ENCODE measurements around the gene IL3RA.
"Not testable (repeated sequence)": the region's sequence is repeated elsewhere in the genome, so short reads cannot be mapped to it uniquely, and the experiment has no call there.

The IL3RA gene

DNA sequence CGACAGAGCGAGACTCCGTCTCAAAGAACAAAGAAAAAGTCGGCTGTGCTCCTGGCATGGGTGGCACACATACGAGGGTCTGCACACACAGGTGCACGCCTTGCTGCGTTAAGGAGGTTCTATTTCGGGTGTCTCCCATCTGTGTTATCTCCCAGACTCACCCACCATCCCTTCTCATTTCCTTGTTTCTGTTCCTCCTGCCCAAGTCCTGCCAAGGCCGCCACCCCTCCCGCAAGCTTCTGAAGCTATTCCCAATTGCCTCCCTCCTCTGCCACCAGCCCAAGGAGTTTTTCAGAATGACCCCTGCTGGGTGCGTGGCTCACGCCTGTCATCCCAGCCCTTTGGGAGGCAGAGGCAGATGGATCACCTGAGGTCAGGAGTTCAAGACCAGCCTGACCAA is 6.0 kb upstream of the IL3RA start:
- DNase-seq, result peak in 3 of 51 donors; percentile 1 to 6 (median 3)

DNA sequence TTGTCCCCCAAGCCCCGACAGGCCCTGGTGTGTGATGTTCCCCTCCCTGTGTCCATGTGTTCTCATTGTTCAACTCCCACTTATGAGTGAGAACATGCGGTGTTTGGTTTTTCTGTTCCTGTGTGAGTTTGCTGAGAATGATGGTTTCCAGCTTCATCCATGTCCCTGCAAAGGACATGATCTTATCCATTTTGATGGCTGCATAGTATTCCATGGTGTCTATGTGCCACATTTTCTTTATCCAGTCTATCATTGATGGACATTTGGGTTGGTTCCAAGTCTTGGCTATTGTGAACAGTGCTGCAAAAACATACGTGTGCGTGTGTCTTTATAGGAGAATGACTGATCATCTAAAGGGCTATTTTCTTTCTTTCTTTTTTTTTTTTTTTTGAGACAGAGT is 4.2 kb upstream of the IL3RA start:
- not testable (repeated sequence) for DNase-seq

DNA sequence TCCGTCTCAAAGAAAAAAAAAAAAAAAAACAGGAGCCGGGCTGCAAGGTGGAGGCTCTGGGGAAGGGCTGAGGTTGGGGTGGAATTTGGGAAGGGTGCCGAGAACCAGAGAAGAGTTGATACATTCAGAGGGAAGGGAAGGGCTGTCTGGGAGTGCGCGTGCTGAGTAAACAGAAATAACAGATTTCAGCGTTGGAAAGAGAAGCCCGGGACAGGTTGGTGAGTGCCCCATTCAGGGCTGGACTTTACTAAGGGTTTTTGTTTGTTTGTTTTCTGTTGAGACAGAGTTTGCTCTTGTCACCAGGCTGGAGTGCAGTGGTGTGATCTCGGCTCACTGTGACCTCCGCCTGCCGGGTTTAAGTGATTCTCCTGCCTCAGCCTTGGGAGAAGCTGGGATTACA is 1.7 kb upstream of the IL3RA start:
- no peak for DNase-seq

DNA sequence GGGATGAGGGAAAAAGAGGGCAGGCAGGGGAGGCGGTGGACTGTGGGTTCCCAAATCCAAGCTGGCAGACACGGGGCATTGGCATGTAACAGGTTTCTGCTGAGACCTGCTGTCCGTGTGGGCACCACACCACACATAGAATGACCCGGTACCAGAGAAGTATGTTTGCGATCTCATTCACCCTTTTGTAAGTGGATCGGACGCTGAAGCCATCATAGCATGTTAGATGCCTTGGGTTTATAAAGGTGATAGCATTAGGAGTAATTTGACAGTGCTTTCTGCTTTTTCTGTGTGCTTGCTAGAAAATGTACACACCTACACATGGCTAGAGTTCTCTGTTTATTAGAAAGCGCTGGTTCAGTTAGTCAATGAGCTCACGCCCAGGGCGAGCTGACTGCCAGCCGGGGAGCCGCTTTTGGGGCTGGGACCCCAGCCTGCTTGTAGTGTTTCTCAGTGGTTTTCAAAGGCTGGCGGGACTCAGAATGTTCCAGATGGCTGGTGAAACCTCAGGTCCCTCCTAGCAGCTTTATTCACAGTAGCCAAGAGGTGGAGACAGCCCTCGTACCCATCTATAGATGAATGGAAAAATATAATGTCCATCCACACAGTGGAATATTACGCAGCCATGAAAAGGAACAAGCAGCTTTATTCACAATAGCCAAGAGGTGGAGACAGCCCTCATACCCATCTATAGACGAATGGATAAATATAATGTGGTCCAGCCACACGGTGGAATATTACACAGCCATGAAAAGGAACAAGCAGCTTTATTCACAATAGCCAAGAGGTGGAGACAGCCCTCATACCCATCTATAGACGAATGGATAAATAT is 579 bp downstream of the IL3RA start:
- DNase-seq, result peak in 1 of 51 donors; percentile 12

DNA sequence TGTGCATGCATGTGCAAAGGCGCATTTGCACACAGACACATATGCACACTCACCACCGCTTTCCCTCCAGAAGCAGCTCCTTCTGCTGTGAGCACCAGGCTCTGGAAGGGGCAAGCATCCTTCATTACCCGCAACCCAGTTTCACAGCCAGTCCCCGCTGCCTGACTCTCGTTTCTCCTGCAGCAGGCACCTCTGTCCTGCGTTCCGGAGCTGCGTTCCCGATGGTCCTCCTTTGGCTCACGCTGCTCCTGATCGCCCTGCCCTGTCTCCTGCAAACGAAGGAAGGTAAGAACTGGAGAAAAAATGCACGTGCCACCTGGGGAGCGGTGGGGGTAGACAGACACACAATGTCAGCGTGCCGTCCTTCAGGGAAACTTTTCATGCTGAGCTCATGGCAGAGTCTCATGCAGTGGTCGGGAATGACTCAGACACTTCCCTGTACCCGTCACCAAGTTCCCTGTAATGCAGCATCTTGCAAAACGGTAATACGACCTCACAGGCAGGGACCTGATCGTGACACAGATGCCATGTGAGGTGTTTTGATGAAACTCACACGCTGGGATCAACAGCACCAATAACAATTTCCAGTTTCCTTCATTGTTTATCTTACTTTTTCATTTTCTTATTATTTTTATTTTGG is 5.1 kb downstream of the IL3RA start:
- no peak for DNase-seq

DNA sequence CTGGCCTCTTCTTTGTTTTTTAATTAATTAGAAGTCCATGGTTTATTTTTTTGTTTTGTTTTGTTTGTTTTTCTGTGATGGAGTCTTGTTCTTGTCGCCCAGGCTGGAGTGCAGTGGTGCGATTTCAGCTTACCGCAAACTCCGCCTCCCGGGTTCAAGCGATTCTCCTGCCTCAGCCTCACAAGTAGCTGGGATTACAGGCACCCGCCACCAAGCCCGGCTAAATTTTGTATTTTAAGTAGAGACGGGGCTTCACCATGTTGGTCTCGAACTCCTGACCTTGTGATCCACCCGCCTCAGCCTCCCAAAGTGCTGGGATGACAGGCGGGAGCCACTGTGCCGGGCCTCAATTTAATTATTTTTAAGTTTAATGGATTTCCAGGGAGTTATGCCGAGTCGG is 13.0 kb downstream of the IL3RA start:
- not testable (repeated sequence) for DNase-seq

DNA sequence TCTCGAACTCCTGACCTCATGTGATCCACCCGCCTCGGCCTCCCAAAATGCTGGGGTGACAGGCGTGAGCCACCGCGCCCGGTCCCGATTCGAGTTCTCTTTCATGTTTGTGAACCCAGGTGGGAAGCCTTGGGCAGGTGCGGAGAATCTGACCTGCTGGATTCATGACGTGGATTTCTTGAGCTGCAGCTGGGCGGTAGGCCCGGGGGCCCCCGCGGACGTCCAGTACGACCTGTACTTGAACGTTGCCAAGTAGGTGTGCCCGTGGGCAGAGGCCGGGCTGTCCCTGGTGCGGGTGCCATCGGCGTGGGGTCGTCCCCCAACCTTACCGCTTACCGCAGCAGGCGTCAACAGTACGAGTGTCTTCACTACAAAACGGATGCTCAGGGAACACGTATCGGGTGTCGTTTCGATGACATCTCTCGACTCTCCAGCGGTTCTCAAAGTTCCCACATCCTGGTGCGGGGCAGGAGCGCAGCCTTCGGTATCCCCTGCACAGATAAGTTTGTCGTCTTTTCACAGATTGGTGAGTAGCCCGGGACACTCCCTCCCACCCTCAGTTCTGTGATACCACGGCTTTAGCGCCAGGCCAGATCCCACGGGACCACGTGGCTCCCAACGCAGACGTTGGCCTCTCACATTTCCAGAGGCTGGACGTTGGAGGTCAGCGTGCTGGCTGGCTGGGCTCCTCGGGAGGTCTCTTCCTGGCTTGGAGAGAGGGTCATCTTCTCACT is 15.6 kb downstream of the IL3RA start:
- no peak for DNase-seq

DNA sequence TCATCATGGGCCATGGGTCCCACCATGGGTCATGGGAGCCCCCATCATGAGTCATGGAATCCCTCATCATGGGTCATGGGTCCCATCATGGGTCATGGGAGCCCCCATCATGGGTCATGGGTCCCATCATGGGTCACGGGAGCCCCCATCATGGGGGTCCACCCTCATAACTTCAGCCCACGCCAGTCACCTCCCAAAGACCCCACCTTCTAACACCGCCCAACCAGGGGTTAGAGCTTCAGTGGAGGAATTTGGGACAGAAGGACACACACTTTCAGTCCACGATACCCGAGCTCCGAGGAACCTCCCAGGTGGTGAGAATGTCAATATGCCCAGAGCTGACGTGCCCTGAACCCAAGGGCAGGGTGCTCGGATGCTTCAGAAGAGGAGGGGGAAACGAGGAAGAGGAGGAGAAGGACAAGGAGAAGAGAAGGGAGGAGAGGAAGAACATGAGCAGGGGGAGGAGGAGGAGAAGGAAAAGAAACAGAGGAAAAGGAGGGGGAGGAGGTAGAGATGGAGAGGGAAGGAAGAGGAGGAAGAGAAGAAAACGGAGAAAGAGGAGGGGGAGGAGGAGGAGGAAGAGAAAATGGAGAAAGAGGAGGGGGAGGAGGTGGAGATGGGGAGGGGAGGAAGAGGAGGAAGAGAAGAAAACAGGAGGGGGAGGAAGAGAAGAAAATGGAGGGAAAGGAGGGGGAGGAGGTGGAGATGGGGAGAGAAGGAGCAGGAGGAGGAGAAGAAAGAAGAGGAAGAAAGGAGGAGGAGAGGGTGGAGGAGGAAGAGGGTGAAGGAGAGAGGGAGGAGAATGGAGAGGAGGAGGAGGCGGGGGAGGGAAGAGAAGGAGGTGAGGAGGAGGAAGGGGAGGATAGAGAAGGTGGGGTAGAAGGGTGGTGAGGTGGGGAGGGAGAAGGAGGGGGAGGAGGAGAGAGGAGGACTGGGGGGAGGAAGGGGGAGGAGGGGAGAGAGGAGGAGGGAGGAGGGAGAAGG is 17.7 kb downstream of the IL3RA start:
- DNase-seq, result no peak

DNA sequence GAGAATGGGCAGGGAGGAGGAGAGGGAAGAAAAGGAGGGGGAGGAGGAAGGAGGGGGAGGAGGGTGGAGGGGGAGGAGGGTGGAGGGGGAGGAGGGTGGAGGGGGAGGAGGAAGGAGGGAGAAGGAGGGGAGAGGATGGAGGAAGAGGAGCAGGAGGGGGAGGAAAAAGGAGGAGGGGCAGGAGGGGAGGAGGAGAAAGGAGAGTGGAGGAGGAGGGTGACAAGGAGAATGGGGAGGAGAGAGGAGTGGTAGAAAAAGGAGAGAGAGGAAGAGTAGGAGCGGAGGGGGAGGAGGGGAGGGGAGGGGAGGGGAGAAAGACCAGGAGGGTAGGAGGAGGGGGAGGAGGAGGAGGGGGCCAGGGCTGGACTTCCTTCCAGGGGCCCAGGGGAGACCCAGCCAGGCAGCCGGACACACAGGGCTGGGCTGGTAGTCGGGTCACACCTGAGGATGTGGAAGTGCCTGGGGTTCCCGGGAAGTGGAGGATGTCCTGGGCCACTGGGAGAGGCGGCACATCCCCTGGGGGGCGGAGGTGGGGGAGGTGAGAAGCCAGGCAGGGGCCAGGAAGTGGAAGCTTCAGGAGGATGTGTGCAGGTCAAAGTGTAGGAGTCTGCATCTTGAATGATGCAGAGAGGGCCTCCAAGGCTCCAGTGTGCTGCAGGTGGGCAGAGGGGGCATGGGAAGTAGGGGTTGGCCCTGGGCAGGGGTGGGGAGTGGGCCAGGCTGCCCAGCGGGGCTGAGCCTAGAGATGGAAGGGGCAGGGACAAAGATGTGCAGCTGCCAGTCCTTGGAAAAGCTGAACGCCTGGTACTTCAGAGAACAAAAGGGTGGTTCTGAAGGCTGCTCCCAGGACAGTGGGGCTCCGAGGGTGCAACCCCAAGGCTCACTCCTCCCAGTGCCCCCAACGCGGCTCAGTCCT is 18.8 kb downstream of the IL3RA start:
- DNase-seq, result peak in 1 of 51 donors; percentile 1

DNA sequence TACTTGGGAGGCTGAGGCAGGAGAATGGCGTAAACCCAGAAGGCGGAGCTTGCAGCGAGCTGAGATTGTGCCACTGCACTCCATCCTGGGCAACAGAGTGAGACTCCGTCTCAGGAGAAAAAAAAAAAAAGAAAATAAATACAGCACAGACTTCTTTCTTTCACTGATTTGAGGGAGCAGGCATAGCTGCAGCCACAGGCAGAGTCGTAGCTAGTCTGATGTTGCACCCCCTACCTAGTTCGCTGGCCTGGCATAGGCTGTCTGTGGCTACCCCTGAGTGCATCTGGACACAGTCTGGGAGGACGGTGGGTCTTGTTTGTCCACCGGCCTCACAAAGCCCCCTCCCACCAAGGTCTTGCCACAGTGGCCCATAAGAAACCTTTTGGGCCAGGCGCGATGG is 21.4 kb downstream of the IL3RA start:
- no peak for DNase-seq

DNA sequence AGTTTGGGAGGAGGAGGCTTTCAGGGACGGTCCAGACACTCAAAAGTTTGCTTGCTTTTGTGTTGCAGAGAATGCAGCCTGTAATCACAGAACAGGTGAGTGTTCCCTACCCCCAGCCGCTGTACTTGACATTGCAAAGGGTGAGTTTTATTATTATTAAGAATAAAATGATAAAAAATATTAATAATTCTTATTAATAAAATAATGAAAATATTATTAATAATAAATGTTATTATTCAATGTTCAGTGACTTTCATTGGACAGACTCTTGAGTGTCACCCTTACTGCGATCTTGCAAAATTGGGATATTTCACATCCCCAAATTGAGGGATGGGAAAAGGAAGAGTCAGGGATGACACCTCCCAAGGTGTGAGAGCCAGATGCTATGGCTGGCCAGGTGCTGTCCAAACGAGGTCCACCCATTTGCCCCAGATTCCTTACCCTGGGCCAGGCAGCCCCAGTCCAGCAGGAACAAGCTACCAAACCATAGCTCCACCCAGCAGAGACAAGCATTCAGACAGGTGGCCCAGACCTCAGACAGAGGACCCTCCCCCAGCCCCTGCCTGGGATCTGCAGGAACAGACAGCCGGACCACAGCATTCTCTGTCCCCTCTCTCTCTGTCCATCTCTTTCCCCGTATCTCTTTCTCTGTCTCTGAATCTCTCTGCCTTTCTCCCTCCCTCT is 22.4 kb downstream of the IL3RA start:
- DNase-seq, result no peak

DNA sequence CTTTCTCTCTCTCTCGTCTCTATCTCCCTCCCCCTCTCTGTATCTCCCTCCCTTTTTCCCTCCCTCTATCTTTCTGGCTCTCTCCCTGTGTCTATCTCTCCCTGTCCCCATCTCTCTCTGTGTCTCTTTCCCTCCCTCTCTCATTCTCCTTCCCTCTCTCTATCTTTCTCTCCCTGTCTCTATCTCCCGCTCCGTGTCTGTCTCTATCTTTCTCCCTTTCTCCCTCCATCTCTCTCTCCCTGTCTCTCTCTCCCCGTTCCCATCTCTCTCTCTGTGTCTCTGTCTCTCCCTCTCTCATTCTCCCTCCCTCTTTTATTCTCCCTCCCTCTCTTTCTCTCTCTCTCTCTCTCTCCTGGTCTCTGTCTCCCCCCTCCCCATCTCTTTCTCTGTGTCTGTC is 22.9 kb downstream of the IL3RA start:
- no peak for DNase-seq

DNA sequence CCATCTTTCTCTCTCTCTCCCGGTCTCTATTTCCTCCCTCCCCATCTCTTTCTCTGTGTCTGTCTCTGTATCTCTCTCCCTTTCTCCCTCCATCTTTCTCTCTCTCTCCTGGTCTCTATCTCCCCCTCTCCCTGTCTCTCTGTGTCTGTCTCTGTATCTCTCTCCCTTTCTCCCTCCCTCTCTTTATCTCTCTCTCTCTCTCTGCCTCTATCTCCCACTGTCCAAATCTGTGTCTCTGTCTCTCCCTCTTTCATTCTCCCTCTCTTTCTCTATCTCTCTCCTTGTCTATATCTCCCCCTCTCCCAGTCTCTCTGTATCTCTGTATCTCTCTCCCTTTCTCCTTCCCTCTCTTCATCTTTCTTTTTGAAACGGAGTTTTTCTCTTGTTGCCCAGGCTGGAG is 23.6 kb downstream of the IL3RA start:
- DNase-seq, result no peak

DNA sequence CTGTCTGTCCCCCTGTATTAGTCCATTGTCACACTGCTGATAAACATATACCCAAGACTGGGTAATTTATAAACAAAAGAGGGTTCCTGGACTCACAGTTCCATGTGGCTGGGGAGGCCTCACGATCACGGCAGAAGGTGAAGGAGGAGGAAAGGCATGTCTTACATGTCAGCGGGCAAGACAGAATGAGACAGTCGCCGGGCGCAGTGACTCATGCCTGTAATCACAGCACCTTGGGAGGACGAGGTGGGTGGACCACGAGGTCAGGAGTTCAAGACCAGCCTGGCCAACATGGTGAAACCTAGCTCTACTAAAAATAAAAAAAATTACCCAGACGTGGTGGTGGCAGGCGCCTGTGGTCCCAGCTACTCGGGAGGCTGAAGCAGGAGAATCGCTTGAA is 24.7 kb downstream of the IL3RA start:
- DNase-seq, result no peak

DNA sequence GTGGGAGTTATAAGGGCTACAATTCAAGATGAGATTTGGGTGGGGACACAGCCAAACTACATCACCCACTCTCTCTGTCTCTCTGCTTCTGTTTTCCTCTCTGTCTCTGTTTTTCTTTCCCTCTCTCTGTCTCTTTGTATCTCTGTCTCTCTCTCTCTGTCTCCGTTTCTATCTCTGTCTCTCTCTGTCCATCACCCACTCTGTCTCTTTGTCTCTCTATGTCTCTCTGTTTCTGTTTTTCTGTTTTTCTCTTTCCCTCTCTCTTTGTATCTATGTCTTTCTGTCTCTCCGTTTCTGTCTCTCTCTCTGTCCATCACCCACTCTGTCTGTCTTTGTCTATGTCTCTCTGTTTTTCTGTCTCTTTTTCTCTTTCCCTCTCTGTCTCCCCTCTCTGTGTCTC is 25.3 kb downstream of the IL3RA start:
- DNase-seq, result no peak

DNA sequence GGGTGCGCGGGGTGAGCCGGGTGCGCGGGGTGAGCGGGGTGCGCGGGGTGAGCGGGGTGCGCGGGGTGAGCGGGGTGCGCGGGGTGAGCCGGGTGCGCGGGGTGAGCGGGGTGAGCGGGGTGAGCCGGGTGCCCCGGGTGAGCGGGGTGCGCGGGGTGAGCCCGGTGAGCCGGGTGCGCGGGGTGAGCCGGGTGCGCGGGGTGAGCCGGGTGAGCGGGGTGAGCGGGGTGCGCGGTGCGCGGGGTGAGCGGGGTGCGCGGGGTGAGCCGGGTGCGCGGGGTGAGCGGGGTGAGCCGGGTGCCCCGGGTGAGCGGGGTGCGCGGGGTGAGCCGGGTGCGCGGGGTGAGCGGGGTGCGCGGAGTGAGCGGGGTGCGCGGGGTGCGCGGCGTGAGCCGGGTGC is 29.8 kb downstream of the IL3RA start:
- not testable (repeated sequence) for DNase-seq

DNA sequence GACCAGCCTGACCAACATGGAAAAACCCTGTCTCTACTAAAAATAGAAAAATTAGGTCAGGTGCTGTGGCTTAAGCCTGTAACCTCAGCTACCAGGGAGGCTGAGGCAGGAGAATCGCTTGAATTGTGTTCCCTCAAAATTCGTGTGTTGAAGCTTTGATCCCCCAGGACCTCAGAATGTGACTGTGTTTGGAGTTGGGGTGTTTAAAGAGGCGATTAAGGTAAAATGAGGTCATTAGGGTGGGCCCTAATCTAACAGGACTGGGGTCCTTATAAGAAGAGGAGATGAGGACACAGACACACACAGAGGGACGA is 31.8 kb downstream of the IL3RA start:
- no peak for DNase-seq

DNA sequence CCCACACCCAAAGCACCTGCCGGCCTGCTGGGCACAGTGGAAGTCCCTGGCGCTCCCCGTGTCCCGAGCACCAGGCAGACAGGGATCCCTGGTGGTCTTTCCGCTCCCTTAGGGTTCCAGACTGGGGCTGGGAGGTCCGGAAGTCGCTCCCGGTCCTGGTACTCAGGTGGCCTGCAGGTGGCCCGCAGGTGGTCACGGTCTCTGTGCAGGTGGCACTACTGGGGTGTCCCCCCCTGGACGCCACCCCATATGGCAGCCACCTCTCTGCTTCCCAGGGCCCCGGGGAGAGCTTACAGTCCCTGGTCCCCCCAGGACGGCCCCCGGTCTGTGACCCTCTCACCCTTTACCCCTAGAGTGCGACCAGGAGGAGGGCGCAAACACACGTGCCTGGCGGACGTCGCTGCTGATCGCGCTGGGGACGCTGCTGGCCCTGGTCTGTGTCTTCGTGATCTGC is 41.7 kb downstream of the IL3RA start:
- DNase-seq, result no peak

DNA sequence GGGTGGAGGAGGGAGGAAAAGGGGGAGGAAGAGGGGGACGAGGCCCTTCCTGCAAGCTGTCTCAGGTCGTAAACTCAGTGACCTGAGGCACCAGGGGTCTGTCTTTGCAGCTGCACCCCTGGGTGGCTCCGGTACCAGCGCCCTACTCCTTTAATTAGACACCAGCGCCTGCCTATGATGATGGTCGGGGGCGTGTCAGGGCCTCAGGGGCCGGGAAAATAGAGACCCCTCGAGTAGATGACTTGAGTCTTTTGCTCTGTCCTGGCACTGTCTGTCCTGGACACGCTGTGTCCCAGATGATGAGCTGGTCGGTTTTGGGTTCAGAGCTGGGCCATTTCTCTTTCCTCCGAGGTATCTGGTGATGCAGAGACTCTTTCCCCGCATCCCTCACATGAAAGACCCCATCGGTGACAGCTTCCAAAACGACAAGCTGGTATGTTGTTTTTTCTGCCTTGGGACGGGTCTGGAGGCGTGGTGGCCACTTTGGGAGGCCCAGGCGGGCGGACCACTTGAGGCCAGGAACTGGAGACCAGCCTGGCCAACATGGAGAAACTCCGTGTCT is 44.2 kb downstream of the IL3RA start:
- no peak for DNase-seq

Measured in hypothalamus (tissue), 51 donors.